IMR-90 (cell line): ENCODE results near the gene ZNF467. TPM values are rescaled to one million over a fixed set of nuclear protein-coding genes. Genes with fewer than 3 reads are reported as not detected.

Experiments used
- ATAC-seq: fragments of 200-7000 bp; cut with Tn5 transposase; 2 replicates; pipeline ENCODE4 v1.9.1; 2020; ENCODE audit warnings: low read depth, mild to moderate bottlenecking, moderate library complexity
- BruUV-seq: library from RNA; stranded (reverse); fragments of 400-500 nt; replicated peaks from 2 replicates; lab custom pipeline; 2021; lab: Mats Ljungman, UMichigan
- CTCF ChIA-PET: fragments of 300-600 bp; formaldehyde crosslinking; extraction: SDS; loops from one replicate; lab custom pipeline; 2021; ENCODE audit warnings: antibody characterized with exemption; lab: Yijun Ruan, JAX
- POLR2A ChIA-PET: fragments of 300-600 bp; sonication (Branson Sonifier 250); formaldehyde crosslinking; loops from one replicate; lab custom pipeline; 2022; ENCODE audit warnings: antibody characterized with exemption; ENCODE audit not compliant: unreplicated experiment; lab: Charles Lee
- DNase-seq: peaks from one replicate; pipeline ENCODE4 v3.0.0; 2013
- H2AFZ ChIP-seq: replicated peaks from 2 replicates; pipeline ENCODE3; 2013; ENCODE audit warnings: low read length, mild to moderate bottlenecking; ENCODE audit not compliant: poor library complexity
- H2AK5ac ChIP-seq: 2 replicates; pipeline ENCODE4 v1.6.1; 2013; ENCODE audit warnings: low read depth, low read length, inconsistent platforms
- H2AK9ac ChIP-seq: replicated peaks from 2 replicates; pipeline ENCODE3; 2013; ENCODE audit warnings: mild to moderate bottlenecking, low read depth, low read length, moderate library complexity; ENCODE audit not compliant: poor library complexity
- H2BK120ac ChIP-seq: 2 replicates; pipeline ENCODE4 v1.6.1; 2013; ENCODE audit warnings: low read depth, low read length, inconsistent platforms
- H2BK15ac ChIP-seq: 3 replicates; pipeline ENCODE4 v1.6.1; 2013; ENCODE audit warnings: low read depth, low read length, inconsistent platforms
- H2BK20ac ChIP-seq: 2 replicates; pipeline ENCODE4 v1.6.1; 2013; ENCODE audit warnings: low read depth, mild to moderate bottlenecking, inconsistent platforms, low read length, moderate library complexity
- H2BK5ac ChIP-seq: 2 replicates; pipeline ENCODE4 v1.6.1; 2013; ENCODE audit warnings: mild to moderate bottlenecking, low read depth, low read length, inconsistent platforms; ENCODE audit not compliant: poor library complexity, severe bottlenecking
- H3K14ac ChIP-seq: replicated peaks from 2 replicates; pipeline ENCODE4 v1.6.1; 2013; ENCODE audit warnings: low read depth, low read length, inconsistent platforms
- H3K18ac ChIP-seq: 2 replicates; pipeline ENCODE4 v1.6.1; 2013; ENCODE audit warnings: low read depth, low read length, control low read depth
- H3K23ac ChIP-seq: 2 replicates; pipeline ENCODE4 v1.6.1; 2013; ENCODE audit warnings: low read depth, low read length, inconsistent platforms
- H3K27ac ChIP-seq: 2 replicates; pipeline ENCODE4 v1.5.1; 2013; ENCODE audit warnings: mild to moderate bottlenecking, control low read depth, low read length; ENCODE audit not compliant: insufficient read depth
- H3K27me3 ChIP-seq: 2 replicates; pipeline ENCODE4 v1.6.1; 2013; ENCODE audit warnings: low read length; ENCODE audit not compliant: control insufficient read depth, insufficient read depth
- H3K36me3 ChIP-seq: 2 replicates; pipeline ENCODE4 v1.6.1; 2013; ENCODE audit warnings: low read length, mixed read lengths; ENCODE audit not compliant: control insufficient read depth, insufficient read depth
- H3K4ac ChIP-seq: 2 replicates; pipeline ENCODE4 v1.6.1; 2013; ENCODE audit warnings: low read depth, low read length, inconsistent platforms
- H3K4me1 ChIP-seq: 2 replicates; pipeline ENCODE4 v1.6.1; 2013; ENCODE audit warnings: low read length, mixed read lengths; ENCODE audit not compliant: control insufficient read depth, insufficient read depth
- H3K4me2 ChIP-seq: 2 replicates; pipeline ENCODE4 v1.6.1; 2013; ENCODE audit warnings: low read depth, mild to moderate bottlenecking, control low read depth, low read length, moderate library complexity
- H3K4me3 ChIP-seq: 2 replicates; pipeline ENCODE4 v1.5.1; 2013; ENCODE audit warnings: low read depth, mild to moderate bottlenecking, control low read depth, low read length, moderate library complexity; ENCODE audit not compliant: insufficient read depth
- H3K56ac ChIP-seq: 2 replicates; pipeline ENCODE4 v1.6.1; 2013; ENCODE audit warnings: low read length, inconsistent platforms; ENCODE audit not compliant: insufficient read depth; ENCODE audit errors: extremely low read depth
- H3K79me1 ChIP-seq, 2 experiments: 2 replicates each; pipeline ENCODE4 v1.6.1; 2013; ENCODE audit warnings: low read length in 2 of 2, inconsistent platforms in 1 of 2, low read depth in 1 of 2
- H3K9ac ChIP-seq: 2 replicates; pipeline ENCODE4 v1.6.1; 2013; ENCODE audit warnings: low read depth, low read length, control low read depth
- H3K9me1 ChIP-seq: 2 replicates; pipeline ENCODE4 v1.6.1; 2013; ENCODE audit warnings: low read length, inconsistent platforms; ENCODE audit not compliant: insufficient read depth
- H3K9me3 ChIP-seq: 2 replicates; pipeline ENCODE4 v1.6.1; 2013; ENCODE audit warnings: low read length; ENCODE audit not compliant: control insufficient read depth, insufficient read depth
- H4K20me1 ChIP-seq: 2 replicates; pipeline ENCODE4 v1.6.1; 2013; ENCODE audit warnings: low read length, inconsistent platforms; ENCODE audit not compliant: insufficient read depth
- H4K5ac ChIP-seq: 2 replicates; pipeline ENCODE4 v1.6.1; 2013; ENCODE audit warnings: mild to moderate bottlenecking, low read depth, low read length, control low read depth
- H4K8ac ChIP-seq, 2 experiments: 2 replicates each; pipeline ENCODE4 v1.6.1; 2013; ENCODE audit warnings: low read depth in 2 of 2, low read length in 2 of 2, control low read depth in 1 of 2, inconsistent platforms in 1 of 2
- H4K91ac ChIP-seq: 2 replicates; pipeline ENCODE4 v1.6.1; 2013; ENCODE audit warnings: low read depth, low read length, inconsistent platforms; ENCODE audit not compliant: insufficient read depth
- BHLHE40 ChIP-seq: fragments of 150-350 bp; IDR thresholded peaks from 2 replicates; pipeline ENCODE4 v1.6.1; 2016; ENCODE audit warnings: mild to moderate bottlenecking, low read depth, low read length
- CEBPB ChIP-seq: IDR thresholded peaks from 2 replicates; pipeline ENCODE4 v1.6.1; 2012; ENCODE audit warnings: low read depth, low read length, improper control_type of control experiment
- CHD1 ChIP-seq: IDR thresholded peaks from 2 replicates; pipeline ENCODE4 v1.6.1; 2012; ENCODE audit warnings: low read depth, low read length, improper control_type of control experiment
- MAFK ChIP-seq: IDR thresholded peaks from 2 replicates; pipeline ENCODE4 v1.6.1; 2012; ENCODE audit warnings: low read depth, low read length, improper control_type of control experiment
- MXI1 ChIP-seq: IDR thresholded peaks from 2 replicates; pipeline ENCODE4 v1.6.1; 2012; ENCODE audit warnings: low read depth, mild to moderate bottlenecking, low read length, moderate library complexity, borderline replicate concordance
- POLR2A ChIP-seq: IDR thresholded peaks from 2 replicates; pipeline ENCODE4 v1.6.1; 2012; ENCODE audit warnings: mild to moderate bottlenecking, low read depth, low read length
- RAD21 ChIP-seq: IDR thresholded peaks from 2 replicates; pipeline ENCODE4 v1.6.1; 2012; ENCODE audit warnings: low read length, improper control_type of control experiment
- SMC3 ChIP-seq: fragments of 150-350 bp; IDR thresholded peaks from 2 replicates; pipeline ENCODE4 v1.6.1; 2016; ENCODE audit warnings: low read depth, mild to moderate bottlenecking, antibody characterized with exemption, low read length, moderate library complexity
- WGBS, 2 experiments: methylation state at CpG; one replicate each; pipeline versions ENCODE4 v1.1.5 to v1.1.7; 2013; ENCODE audit warnings: missing lambda C conversion rate in 2 of 2; ENCODE audit not compliant: insufficient read length in 1 of 2; ENCODE audit errors: extremely low coverage in 2 of 2; 5-methylcytosine and 5-hydroxymethylcytosine counted together
- dilution Hi-C: fragments of 300-500 bp; cut with HindIII; formaldehyde crosslinking; loops from one replicate; pipeline ENCODE4 v1.14.3; 2018; ENCODE audit warnings: low sequenced_read_pairs; ENCODE audit not compliant: unreplicated experiment
- in situ Hi-C: fragments of 300-500 bp; cut with MboI; formaldehyde crosslinking; loops from 3 replicates; pipeline ENCODE4 v1.14.3; 2019; ENCODE audit warnings: low sequenced_read_pairs, inconsistent platforms, mixed read lengths
- intact Hi-C: fragments of 100-400 bp; cut with micrococcal nuclease; formaldehyde crosslinking; loops from 2 replicates; pipeline ENCODE4 v1.10.0; 2022
- polyA plus RNA-seq, 3 experiments: library from polyadenylated mRNA; depleted of rRNA; stranded (reverse); fragments of >200 nt; gene quantifications; 2 replicates each; pipeline ENCODE4 v1.2.3, GENCODE V29; 2012; ENCODE audit warnings: low replicate concordance in 1 of 3
- total RNA-seq: library from RNA; depleted of rRNA; stranded (reverse); fragments of >200 nt; gene quantifications from 2 replicates; pipeline ENCODE4 v1.2.3, GENCODE V29; 2012
- TF ChIP-seq, protein P1 (sequence below): conservative IDR thresholded peaks from 2 replicates; pipeline ENCODE4 v1.5.1; 2012; ENCODE audit warnings: mild to moderate bottlenecking, low read depth, low read length, improper control_type of control experiment
- TF ChIP-seq, protein P2 (sequence below): fragments of 150-350 bp; IDR thresholded peaks from 2 replicates; pipeline ENCODE4 v1.6.1; 2017; ENCODE audit warnings: mild to moderate bottlenecking, antibody characterized with exemption, low read length, low read depth

Gene ZNF467
- total and polyA plus RNA-seq, 2 of the 4 experiments (the other 2 are of a cell fraction) = 0.67 TPM; not detected in 1

DNA sequence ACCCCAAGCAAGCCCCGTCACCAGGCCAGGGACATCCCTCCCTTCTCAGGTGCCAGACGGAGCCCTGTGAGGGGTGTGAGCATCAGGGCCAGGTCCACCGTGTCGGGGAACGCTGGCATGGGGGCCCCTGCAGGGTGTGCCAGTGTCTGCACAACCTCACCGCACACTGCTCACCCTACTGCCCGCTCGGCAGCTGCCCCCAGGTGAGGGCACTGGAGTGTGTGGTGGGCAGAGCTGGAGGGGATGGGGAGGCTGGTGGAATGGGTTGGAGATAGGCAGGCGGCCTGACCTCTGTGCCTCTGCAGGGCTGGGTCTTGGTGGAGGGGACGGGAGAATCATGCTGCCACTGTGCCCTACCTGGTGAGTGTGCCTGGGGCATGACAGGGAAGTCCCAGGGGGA is 19.9 kb upstream of the ZNF467 start:
- ChIA-PET CTCF (no interaction called here), POLR2A (no interaction called here)
- WGBS, 2 experiments = no CpG with 5 or more reads among the region's 10 CpGs
- TF ChIP-seq MXI1 = no peak
- TF ChIP-seq, protein P1, sequence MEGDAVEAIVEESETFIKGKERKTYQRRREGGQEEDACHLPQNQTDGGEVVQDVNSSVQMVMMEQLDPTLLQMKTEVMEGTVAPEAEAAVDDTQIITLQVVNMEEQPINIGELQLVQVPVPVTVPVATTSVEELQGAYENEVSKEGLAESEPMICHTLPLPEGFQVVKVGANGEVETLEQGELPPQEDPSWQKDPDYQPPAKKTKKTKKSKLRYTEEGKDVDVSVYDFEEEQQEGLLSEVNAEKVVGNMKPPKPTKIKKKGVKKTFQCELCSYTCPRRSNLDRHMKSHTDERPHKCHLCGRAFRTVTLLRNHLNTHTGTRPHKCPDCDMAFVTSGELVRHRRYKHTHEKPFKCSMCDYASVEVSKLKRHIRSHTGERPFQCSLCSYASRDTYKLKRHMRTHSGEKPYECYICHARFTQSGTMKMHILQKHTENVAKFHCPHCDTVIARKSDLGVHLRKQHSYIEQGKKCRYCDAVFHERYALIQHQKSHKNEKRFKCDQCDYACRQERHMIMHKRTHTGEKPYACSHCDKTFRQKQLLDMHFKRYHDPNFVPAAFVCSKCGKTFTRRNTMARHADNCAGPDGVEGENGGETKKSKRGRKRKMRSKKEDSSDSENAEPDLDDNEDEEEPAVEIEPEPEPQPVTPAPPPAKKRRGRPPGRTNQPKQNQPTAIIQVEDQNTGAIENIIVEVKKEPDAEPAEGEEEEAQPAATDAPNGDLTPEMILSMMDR = no peak
- no peak for TF ChIP-seq CHD1
- no peak for TF ChIP-seq RAD21
- TF ChIP-seq MAFK = no peak
- TF ChIP-seq BHLHE40 = no peak
- no peak for TF ChIP-seq SMC3
- TF ChIP-seq, protein P2, sequence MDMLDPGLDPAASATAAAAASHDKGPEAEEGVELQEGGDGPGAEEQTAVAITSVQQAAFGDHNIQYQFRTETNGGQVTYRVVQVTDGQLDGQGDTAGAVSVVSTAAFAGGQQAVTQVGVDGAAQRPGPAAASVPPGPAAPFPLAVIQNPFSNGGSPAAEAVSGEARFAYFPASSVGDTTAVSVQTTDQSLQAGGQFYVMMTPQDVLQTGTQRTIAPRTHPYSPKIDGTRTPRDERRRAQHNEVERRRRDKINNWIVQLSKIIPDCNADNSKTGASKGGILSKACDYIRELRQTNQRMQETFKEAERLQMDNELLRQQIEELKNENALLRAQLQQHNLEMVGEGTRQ = no peak
- TF ChIP-seq POLR2A = no peak
- no peak for TF ChIP-seq CEBPB
- Histone ChIP-seq H3K4me2 (no peak overlapping the region), H3K4me3 (no peak overlapping the region), H3K18ac (no peak overlapping the region), H3K9ac (no peak overlapping the region), H3K9me3 (no peaks in the 10 kb centered on the region), H3K14ac (no peak overlapping the region), H3K9me1 (no peaks in the 10 kb centered on the region), H3K36me3 (no peaks in the 10 kb centered on the region), H2BK5ac (no peak overlapping the region), H2BK120ac (no peak overlapping the region), H3K27me3 (peaks cover 39% of the 10 kb centered on the region; the same call in 1 of the 2 replicates), H2AK9ac (no peak overlapping the region), H4K5ac (no peak overlapping the region), H3K56ac (no peak overlapping the region), H2AFZ (no peak overlapping the region), H3K23ac (no peak overlapping the region), H2AK5ac (no peak overlapping the region), H3K79me1 (no peaks in the 10 kb centered on the region), H3K27ac (no peak overlapping the region), H4K8ac (no peak overlapping the region), H2BK15ac (no peak overlapping the region), H4K20me1 (no peaks in the 10 kb centered on the region), H3K4ac (no peak overlapping the region), H4K91ac (no peak overlapping the region), H2BK20ac (no peak overlapping the region), H3K4me1 (no peaks in the 10 kb centered on the region)
- no peak for ATAC-seq
- no TSS peak for BruUV-seq
- dilution Hi-C loops = no loop called here
- in situ Hi-C loops = no loop called here
- intact Hi-C loops = no loop called here
- no peak for DNase-seq
